NCI-H748 treated with DMSO at 0.1 percent for 48 hours (cell line): ENCODE results near the gene TLE4.
A peak's percentile ranks its signal among the peaks of the same experiment; 100 is the strongest.

Source experiments
- DNase-seq: peaks from one replicate; lab custom pipeline; 2025; lab: John Stamatoyannopoulos, UW

Gene TLE4

GRCh38 chr9:79693750-79694149 lies 122.0 kb downstream of the TLE4 start:
- DNase-seq: peak; percentile 69

DNA sequence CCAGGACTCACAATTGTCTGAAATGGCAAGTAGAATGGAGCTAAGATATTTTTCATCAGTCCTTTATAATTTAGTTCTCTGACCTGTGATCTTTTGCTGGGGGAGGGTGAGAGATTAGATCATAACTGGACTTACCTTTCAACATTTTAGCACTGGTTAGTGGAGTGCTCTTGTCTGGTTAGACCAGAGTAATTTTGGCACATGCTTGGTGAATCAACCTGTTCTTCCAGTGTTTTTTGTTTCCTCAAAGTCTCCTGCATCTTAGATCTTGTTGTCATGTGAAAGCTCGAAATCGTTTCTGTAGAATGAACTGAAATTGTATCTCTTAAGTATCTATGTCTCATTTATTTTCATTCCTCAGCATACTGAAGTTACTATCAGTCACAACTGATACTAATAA lies 122.4 kb downstream of the TLE4 start:
- DNase-seq: no peak

- DNase-seq: no peak
Measured at GRCh38 chr9:79694676-79695400, 123.1 kb downstream of the TLE4 start.

DNA sequence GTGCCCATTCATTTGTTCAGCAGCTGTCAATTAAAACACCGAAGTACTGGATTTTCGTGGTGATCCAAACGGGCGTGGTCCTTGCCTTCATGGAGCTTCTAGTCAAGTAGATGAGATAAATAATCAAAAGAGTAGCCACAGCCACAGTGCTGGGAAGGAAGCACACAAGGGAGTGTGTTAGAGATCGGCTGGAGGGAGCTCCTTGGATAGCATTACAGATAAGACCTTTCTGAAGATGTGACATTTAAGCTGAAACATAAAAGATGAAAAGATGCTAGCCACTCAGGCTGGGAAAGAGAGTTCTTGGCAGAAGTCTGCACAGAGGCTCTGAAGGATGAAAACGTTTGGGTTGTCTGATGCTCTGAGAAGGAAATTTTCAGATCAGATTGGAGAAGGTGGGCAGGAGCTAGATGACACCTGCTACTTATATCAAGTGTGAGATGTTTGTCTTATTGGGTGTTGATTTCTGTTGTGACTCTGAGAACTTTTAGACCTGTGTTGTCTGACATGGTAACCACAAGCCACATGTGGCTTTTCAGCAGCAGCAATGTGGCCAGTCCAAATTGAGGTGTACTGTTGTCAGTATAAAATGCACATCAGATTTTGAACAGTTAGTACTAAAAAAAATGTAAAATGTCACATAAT lies 123.9 kb downstream of the TLE4 start:
- DNase-seq: no peak

DNA sequence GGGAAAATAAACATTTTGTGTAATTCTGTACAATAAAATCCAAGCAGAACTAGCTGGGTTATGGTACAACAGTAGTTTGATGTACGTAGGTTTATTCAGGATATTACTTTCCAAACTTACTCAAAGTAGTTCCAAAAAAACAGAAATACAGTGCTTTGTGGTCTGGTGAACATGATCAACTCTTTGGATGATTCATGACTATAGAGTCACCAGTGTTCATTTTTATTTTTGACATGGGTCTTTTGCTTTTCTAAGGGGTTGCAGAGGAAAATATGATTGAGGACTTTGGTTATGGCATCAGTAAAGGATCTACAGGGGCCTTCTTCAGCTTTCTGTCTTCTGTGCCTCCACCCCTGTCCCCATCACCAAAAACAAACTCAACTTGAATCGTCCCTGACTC lies 127.2 kb downstream of the TLE4 start:
- DNase-seq: no peak

DNA sequence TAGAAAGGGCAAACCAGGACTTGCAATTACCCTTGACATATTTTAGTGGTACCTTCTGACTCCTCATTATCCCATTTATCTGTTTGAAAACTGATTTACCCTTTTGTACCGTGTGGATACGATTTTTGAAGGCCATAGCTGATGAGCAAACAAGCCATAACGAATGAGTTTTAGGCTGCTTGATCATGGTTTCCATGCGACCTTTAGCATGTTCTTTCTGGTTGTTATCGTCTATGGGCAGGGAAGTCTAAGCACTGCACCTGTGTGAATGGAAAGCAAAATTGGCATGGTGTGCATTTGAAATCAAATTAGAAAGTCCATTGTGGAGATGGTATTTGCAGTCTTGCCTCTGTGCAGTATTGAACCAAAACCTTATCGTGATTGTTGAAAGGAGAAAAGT lies 127.7 kb downstream of the TLE4 start:
- DNase-seq: no peak

- DNase-seq: no peak
Measured at GRCh38 chr9:79700607-79701360, 129.0 kb downstream of the TLE4 start.

DNA sequence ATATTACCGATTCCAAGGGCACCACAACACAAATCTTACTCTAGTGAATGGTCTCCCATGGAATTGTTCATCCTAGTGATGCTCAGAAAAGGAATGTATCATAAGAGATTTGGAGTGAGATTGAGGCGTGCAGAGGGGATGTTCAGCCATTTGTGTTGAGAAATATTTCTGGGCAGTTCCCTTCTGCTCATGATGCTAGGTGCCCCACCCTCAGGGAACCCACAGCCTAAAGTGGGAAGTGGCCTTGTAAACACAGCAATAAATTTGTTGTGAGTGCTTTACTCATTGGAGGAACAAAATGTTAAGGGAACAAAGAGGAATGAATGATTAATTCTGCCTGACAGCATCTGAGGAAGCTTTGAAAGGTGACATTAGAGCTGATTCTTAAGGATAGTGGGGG lies 129.9 kb downstream of the TLE4 start:
- DNase-seq: no peak

- no peak for DNase-seq
Measured at GRCh38 chr9:79705704-79706103, 133.9 kb downstream of the TLE4 start.

GRCh38 chr9:79706512-79706911 lies 134.7 kb downstream of the TLE4 start:
- DNase-seq: no peak

GRCh38 chr9:79707589-79707988 lies 135.8 kb downstream of the TLE4 start:
- DNase-seq: no peak

GRCh38 chr9:79708541-79708940 lies 136.8 kb downstream of the TLE4 start:
- no peak for DNase-seq

DNA sequence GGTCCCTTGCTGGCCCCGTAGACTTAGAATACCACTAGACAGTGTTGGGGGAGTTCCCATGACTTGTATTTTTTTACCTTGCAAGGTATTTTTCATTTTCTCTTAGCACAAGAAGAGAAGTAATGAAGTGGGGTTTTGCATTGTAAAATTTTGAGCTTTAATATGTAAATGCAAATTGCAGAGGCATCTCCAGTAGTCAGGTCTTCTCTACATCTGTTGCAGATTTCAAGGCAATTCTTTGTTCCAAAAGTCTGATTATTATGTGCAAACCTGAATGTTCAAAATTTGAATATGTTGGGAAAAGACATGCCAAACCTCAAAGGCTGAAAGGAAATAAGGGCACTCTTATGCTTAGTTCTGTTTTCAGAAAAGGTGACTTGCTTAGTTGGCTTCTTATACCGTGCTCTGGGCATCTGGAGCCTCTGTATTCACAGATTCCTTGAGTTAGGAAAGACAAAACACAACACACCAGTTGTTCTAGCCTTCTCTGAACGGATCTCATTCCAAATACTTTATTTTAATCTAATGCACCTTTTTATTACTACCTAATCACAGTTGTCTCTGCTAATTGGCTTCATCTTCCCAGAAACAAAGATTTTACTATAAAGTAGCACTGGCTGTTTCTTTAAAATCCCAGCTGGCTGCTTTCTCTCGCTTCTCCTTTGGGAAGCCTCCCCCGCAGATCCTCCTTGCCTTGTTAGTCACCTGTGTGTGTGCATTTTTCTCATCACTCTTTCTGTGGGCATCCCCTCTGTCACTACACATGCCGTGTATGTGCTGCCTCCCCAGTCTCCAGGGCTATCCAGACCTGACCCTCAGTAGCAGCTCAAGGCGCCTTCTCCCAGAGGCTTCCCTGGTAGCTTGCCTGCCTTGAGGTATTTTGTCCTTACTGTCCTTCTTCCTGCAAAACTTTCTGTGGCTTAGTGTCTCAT lies 138.2 kb downstream of the TLE4 start:
- no peak for DNase-seq

GRCh38 chr9:79711874-79712273 lies 140.1 kb downstream of the TLE4 start:
- no peak for DNase-seq

- no peak for DNase-seq
Measured at GRCh38 chr9:79719021-79719420, 147.3 kb downstream of the TLE4 start.

GRCh38 chr9:79719989-79720388 lies 148.2 kb downstream of the TLE4 start:
- no peak for DNase-seq

DNA sequence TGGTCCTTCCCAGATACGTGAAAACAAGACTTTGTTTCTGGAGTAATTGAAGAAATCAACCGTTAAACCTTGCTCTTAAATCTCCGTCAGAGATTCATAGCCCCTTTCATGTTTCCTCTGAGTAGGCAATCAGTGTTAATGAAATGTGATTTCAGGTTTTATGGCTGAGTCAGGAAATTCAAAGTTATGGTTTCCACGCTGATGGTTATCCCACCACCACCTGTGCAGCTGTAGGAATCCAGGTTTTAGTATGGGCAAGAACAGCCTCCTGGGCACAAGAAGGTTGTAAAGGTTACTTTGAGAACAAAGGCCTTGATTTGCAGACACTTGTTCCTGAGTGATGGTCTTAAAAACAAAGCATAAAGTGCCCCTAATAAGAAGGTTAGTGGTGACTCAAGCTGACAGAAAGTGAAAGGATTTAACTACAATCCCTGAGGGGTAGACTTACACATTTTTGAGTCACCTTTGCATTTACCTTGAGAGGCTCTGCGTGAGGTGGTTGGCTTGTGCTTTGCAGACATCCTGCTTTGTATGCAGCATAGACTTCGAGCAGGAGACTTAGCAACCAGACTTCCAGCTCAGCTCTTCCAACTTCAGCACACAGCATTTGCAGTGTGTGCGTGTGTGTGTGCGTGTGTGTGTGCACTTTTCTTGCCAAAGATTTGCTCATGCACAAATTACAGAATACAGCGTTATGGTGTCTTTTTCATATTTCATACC lies 159.6 kb downstream of the TLE4 start:
- no peak for DNase-seq

DNA sequence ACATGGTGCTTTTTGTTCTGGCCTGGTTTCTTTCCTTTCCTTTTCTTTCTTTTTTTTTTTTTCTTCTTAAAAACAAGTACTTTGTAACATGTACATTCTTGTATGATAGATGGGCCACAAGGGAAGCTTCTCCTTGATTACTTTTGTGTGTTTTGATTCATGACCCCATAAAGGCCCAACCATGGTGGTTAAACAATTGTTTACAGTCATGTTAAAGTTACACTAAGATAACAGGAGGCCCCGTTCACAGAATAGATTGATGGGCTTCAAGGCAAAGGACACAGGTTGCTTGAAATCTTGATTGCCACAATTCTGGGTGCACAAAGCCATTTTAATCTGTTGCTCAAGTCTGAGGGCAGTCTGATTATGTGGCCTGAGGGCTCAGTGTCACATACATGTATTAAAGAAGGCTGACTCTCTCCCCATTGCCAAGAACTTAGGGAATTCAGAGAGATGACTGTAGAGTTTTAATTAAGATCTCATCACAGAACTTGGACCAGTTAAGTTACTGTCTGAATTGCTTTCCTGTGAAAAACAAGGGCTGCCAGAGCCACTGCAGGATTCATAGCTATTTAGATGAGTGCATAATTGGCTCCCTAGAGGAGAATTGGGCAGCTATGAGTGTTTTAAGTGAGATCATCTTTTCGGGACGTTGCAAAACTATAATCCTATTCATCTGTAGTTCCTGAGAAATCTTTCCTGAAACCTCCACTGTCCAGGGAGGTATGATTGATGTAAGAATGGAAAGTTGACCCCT lies 163.4 kb downstream of the TLE4 start:
- no peak for DNase-seq

DNA sequence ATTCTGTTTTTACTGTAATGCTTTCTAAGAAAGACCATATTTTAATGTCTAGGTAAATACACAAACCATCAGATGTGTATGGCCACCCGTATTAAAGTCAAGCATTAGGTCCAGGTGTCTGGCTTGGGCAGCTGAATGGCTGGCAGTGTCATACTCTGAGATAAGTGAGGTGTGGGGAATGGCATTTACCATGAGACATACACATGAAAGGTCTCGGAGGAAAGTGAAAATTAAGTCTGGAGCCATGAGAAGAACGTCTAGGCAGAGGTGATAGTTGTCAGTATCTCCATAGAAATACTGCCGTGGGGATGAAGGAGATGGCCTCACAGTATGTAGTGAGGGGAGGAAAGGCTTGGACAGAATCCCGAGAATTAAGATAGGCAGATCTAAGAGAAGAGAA lies 164.3 kb downstream of the TLE4 start:
- no peak for DNase-seq

- no peak for DNase-seq
Measured at GRCh38 chr9:79741381-79741780, 169.6 kb downstream of the TLE4 start.
